Ureter (tissue), 1 donor: ENCODE data around the gene STX10. TPM values are rescaled to one million over a fixed set of nuclear protein-coding genes. Genes with fewer than 3 reads are reported as not detected.

ENCODE experiments used
- DNase-seq: peaks from one replicate; pipeline ENCODE4 v3.0.0-alpha.2; 2020; ENCODE audit warnings: low spot score
- total RNA-seq: library from RNA; stranded (reverse); gene quantifications from one replicate; pipeline ENCODE4 v1.2.4, GENCODE V29; 2023
- donor health status: DM: yes; HTN: yes; CAD: no.

Gene STX10
- total RNA-seq, 1 donor from 2014 or later: 37.3 TPM

DNA sequence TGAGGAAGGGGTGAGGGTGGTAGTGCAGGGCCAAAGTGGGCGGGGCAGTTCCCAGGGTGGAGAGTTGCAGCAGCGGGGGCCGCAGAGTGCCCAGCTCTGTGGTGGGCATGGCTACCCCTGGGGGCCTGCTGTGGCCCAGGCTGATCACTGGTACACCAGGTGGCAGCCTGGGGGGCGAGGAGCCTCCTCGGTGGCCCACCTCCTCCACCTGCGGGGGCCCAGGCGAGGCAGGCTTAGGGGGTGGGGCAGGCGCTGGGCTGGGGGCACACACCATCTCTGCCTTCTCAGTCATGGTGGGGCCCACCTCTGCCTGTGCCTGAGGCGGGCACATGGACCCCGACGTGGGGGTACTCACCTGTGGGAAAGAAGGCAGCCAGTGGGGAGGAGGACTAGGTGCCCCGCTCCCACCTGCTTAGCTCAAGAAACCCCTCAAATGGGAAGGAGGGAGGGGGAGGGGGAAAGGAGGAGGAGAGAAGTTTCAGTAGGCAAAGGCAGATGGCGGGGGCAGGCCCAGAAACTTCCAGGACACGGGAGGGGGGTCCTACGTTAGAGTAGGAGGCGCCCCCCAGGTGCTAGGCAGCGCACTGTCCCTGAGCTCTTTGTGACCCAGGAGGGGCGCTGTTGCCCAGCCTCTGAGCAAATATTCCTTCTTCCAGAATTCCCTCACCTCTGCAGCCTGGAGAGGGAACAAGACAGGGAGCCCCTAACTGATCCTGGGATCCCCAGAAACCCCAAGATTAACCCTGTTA lies 49.2 kb downstream of the STX10 start:
- no peak for DNase-seq

DNA sequence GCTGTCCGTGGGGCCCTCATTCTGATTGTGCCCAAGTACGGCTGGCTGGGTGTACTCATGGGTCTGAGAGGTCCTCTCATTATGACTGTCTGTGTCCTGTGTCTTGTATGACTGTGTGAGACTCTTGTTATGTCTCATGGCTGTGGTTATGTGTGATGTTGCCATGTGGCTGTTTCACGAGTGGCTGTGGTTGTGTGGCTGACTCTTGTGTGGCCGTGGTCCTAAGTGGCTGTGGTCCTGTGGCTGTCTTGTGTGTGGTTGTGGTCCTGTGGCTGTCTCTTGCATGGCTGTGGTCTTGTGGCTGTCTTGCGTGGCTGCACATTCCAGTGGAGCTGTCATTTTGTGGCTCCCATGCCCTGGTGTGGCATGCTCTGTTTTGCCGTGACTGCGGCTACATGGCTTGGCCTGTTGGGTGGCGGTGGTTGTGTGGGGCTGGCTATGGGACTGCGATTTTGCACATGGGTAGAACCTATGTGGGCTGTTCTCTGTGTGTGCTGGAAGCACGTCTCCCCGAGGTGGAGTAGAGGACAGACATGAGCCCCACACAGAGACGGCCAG lies 50.1 kb downstream of the STX10 start:
- DNase-seq: no peak

DNA sequence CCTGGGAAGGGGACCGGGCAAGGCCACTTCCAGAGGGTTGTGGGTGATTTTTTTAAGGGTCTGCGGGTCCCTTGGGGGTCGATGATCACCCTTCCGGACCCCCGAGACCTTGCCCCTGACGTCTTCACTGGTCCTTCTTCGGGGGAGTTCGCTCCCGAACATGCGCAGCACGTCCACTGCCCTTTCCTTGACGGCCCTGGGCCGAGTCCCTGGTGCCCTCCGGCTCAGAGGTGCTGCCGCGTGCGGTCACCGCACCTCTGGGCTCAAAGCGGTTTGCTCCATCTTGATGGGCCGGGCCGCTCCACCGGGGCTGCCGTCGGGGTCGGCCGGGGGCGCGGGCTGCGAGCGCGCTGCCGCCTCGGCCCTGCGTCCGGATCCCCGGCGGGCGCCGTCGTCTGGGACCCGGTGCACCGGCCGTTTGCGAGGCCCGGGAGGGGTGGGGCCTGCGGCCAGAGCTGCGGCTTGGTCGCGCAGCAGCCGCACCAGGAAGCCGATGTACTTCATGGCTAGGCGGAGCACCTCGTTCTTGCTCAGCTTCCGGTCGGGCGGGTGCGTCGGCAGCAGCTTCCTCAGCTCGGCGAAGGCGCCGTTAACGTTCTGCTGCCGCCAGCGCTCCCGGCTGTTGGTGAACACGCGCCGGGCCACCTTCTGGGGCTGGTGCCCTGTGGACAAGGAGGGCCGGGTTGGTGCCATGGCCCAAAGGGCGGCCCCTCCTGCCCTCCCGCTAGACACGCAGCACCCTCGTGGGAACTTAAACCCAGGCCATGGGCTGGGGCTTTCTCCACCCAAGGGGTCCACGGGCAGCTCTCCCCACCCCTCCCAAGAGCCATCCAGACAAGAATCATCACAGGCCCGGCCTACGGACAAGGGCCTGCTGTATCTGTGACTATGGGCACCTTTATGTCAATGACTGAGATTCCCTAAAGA lies 50.8 kb downstream of the STX10 start:
- no peak for DNase-seq

DNA sequence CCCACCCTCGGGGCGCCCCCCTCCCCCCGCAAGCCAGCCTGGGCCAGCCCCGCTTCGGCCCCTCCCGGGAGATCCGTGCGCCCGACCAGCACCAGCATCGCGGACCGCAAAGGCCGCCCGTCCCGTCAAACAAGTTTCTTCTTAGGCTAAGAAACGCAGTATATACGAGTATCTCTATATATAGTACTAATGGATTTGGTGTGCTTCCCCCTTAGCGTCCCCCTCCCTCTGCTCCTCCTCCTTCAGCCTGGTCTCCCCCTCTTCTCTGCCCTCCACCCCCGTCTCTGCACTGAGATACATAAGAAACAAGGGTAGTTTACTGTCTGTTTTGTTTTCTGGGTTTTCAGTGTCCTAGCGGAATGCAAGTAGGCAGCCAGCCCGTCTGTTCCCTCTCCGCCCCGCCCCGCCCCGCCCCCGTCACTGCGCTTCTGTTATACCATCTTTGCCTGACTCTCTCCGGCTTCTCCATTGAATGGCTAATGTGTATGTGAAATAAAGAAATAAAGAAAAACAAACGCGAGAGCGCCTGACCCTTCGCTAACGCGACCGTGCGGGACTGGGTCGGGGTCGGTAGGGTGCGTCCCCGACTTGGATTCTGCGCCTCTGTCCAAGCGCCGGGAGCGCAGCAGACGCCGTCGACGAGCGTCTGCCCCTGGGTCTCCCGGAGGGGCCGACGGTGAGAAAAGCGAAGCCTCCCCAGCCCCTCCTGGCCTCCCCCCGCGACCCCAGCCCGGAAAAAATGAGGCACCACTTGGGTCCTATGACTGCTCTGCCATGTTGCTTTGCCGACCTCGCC lies 51.7 kb downstream of the STX10 start:
- DNase-seq: no peak

DNA sequence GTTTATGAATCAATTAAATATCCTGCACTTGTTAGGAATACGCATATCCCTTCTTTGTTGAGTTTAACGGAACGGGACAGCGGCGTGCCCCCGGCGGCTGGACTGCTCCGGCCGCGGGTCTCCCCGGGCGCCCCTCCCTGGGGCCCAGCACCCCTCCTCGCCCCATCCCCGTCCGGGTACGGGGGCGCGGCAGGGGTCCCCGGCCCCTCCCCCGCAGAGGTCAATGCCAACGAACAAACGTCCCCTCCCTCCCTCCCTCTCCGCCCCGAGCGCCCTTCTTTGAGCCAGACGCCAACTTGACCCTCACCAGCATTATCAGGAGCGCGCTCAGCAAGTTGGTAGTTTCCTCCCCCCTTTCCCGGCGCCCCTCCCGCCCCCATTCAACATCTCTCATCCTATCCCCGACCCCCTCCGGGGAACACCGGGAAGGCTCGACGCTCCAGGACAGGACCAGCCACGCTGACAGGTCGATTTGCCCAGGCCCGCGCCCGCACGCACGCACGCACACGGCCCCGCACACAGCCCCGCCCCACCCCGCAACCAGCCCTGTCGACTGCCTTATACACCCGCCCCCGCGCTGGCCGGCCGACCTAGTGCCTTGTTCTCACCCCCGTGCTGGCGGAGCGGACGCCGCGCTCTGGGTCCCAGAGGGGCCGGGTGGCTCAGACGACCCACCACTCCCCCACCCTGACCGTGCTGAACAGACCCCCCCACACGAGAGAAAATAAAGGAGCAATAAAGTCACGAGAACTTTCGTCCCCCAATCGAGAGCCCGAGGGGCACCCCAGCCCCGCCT lies 52.5 kb downstream of the STX10 start:
- DNase-seq: no peak

DNA sequence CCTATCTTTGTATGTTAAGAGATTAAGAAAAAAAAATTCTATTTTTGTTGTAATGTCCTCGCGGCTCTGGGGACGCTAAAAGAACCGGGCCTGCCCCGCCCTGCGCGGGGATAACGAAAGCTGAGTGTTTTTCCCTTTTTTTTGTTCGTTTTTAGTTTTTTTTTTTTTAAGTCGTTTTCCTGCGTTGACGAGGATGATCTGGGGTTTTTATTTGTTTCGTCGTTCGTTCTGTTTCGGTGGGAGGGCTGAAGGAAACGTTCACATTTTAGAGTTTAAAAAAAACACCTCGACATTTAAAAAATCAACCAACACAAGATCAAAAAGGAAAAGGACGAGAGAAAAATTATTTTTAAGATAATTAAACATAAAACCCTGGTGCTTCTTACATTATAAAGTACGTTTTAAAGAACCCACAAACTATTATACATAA lies 53.1 kb downstream of the STX10 start:
- no peak for DNase-seq

DNA sequence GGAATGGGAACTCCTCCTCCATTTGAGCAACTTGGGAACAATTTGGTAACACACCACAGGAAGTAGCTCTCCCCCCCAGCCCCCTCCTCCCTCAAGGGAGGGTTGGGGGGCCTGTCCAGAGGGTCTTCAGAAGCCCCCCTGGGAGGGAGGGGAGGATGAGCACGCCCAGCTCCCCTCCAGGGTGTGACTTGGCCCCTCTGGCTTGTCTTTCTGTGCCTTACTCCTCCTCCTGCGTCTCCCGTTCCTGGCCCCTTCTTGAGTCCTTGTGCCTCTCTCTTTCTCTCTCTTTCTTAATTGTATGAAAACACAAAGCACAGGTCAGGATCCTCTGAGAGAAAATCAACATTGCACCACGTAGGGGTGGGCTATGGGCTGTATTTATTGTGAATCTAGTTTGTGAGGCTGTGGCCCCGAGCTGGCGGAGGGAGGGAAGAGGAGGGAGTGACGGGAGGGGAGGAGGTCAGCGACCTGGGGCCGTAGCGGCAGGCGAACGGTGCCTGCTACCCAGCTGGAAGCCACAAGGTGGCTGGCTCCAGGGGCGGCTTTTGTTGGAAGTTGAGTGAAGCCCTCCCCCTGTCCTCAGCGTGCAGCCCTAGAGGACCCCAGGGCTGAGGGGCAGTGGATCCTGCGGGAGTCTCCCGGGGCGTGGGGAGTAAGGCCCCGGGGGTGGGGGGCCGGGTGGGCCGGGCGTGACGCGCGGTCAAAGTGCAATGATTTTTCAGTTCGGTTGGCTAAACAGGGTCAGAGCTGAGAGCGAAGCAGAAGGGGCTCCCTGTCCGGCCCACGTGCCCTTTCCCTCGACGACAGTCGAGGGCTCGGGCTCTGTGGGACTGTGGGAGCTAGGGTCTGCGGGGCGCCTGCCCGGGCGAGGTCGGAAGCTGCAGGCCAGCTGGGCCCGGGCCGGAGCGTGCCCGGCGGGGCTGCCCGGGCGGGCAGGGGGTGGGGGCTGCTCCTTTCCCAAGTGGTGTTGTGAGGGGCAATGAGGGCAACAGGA lies 53.9 kb downstream of the STX10 start:
- DNase-seq: no peak

DNA sequence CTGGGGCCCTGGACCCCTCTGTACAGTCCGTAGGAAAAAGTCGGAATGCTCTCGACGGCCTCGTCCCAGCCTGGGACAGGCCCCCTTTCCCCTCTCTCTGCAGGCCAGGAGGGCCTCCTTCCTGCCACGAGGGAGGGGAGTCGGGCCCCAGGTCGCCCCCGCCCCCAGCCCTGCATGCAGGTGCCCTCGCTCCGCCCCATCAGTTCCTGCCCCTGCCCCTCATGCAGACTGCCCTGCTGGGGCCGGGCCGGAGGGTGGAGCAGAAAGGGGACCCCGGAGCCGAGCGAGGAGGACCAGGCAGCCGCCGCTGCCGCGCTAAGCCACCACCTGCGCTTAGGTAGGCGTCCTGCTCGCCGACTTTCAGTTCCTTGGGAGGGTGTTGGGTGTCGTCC lies 54.8 kb downstream of the STX10 start:
- DNase-seq: no peak

DNA sequence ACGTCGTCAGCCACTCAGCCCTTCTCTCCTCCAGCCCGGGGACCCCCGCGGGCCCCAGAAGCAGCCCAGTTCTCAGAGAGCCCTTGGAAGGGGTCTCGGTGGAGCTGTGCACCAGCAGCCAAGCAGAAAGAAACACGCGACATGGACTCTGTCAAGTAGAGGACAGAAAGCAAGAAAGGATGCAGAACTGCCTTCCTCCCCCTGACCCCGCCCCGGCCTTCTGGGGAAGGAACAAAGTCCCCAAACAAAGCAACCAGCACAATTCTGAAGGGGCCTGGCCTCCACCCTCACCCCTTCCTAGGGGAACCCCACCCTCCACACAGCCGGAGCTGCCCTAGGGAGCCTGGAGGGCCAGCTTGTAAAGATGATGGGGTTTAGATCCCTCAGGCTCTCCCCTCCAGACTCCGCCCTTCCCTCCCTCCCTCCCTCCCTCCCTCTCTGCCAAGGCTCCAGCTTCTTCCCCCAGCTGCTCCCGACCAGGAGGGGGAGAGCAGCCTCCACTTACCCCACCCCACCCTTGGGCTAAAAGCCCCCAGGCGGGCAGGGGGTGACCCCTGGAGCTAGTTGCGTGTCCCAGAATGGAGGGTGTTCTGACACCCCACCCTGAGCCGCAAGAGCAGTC lies 55.3 kb downstream of the STX10 start:
- DNase-seq: no peak

DNA sequence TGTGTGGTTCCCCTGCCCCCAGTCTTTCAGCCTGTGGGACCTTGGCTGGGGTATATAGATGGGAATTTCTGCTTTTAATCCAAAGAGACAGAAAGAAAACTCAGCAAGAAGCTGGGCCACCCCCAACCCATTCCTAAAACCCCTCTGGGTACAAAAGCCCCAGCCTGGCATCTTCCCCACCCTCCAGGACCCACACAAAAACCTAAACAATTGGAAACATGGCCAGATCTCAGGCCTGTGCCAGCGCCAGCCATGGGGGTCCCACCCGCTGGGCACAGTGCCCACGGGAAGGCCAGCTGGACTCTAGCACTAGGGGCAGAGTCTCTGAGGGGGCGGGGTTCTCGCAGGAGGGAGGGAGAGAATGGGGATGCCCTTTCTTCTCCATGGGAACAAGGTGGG lies 56.1 kb downstream of the STX10 start:
- no peak for DNase-seq

Other genes with a start within 250 kb of the STX10 start
- gene SYCE2, start 231.1 kb downstream of the STX10 start, total RNA-seq: 0.52 TPM
- gene FARSA, start 216.7 kb downstream of the STX10 start, total RNA-seq: 60.9 TPM
- 643 TPM for gene CALR, start 211.8 kb downstream of the STX10 start, total RNA-seq
- 96.5 TPM for gene RAD23A, start 204.5 kb downstream of the STX10 start, total RNA-seq
- 12.4 TPM for gene GADD45GIP1, start 193.2 kb downstream of the STX10 start, total RNA-seq
- not detected for gene DAND5, start 180.8 kb downstream of the STX10 start, total RNA-seq
- 91.7 TPM for gene NFIX, start 154.9 kb downstream of the STX10 start, total RNA-seq
- gene LYL1, start 47.5 kb downstream of the STX10 start, total RNA-seq: 3.0 TPM
- gene TRMT1, start 33.6 kb downstream of the STX10 start, total RNA-seq: 54.6 TPM
- gene NACC1, start 32.1 kb downstream of the STX10 start, total RNA-seq: 57.0 TPM
- 94.0 TPM for gene IER2, start within 50 bp of the STX10 start, total RNA-seq